Central memory CD4-positive, alpha-beta T cell (primary cell): ENCODE results near the gene IFNA13.

Source experiments
- DNase-seq: peaks from one replicate; pipeline ENCODE4 v3.0.0; 2022

IFNA13 gene

DNA sequence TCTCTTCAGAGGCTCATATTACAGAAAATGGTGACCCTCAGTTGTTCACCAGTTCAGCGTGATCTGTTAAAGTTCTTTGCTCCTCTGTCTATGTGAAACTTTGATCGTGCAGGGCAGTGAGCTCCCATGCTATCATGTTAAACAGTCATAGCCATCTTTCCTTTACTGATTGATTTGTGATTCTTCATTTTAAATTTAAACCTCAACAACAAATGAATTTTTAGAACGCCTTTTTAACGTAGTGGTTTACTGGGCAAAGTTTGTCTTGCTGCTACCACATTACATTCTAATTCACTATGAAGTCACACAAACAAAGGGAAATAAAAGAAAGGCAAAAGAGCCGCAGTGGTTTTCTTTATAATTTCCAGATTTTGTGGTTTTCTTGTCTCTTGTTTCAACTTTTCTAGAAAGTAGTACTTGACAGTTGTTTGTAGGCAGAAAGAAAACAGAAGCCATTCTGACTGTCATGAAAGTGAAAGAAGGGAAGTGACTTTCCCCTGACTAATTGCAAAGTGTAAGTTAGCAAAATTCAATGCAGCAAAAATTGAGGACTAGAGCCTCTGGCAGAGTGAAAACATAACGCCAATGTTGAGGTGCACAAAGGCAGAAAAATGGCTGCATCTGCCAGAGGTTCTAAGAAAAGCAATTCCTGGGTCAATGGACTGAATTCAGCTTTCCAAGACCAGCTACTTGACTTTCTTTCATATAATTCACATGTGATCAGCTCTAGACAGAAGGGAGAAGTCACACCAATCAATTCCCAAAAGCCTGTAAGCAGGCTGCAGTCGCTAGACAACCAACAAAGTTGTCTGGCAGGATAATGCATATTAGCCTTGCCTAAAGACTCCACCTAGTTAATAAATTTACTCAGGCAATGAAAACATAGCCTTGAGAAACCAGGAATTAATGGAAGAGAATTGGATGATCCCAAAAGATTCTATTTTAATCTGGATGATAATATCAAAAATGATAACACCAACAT lies 10.1 kb downstream of the IFNA13 start:
- DNase-seq, result peak; percentile 20

- no peak for DNase-seq
Observed at GRCh38 chr9:21350787-21351186, 17.1 kb downstream of the IFNA13 start, which contains the start of gene IFNA6. TSS of gene IFNA6 (minus strand) at chr9:21350887. CDS start at chr9:21350887, 0 bp downstream.

- DNase-seq, result no peak
Observed at GRCh38 chr9:21348430-21348970, 19.4 kb downstream of the IFNA13 start.

- DNase-seq, result no peak
Observed at GRCh38 chr9:21340735-21341134, 27.1 kb downstream of the IFNA13 start.

- no peak for DNase-seq
Observed at GRCh38 chr9:21336457-21336856, 31.4 kb downstream of the IFNA13 start.

DNA sequence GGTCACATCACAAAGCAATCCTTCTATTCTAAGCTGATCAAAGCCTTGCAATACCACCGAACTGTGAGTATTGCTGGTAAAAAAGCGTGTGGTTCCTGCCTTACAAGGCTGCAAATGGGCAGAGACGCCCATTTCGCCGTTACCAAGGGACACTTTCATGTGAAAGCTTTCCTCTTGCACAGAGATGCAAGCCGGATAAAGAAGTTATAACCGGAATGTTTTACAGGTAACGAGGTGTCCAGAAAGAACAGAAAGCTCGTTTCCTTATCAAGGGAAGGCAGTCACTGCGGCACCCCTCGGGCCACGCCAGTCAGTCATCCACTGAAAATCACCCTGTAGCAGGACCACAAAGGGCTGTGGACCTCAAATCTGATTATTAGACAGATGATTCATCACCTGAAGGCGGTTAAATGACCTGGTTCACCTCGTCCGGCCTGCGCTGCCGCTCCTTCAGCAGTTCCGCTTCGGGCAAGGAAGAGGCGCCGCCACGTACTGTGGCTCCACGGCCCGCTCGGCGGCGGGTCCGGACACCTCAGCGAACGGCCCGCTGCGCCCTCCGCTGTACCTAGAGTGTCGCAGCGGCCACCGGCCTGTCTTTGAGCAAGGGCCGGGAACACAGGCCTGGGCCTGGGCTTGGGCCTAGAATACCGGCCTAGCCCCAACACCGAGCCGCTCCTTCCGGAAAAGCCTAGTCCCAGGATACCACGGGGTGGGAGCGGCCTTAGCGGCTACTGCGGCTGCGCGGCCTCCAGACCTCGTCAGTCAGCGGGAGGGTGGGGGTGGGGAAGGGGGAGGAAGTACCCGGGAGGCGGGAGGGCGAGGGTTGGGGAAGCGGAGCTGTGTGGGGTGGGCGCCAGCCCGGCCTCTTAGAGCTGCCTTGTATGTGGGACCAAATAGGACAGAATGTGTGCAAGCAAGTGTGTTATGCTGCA lies 32.9 kb downstream of the IFNA13 start, which contains the start of gene KLHL9:
TSS of gene KLHL9 (minus strand) at position 704 of the 932 bp plus-strand sequence. CDS start at position 159, 545 bp downstream.
- DNase-seq, result peak; percentile 85

DNA sequence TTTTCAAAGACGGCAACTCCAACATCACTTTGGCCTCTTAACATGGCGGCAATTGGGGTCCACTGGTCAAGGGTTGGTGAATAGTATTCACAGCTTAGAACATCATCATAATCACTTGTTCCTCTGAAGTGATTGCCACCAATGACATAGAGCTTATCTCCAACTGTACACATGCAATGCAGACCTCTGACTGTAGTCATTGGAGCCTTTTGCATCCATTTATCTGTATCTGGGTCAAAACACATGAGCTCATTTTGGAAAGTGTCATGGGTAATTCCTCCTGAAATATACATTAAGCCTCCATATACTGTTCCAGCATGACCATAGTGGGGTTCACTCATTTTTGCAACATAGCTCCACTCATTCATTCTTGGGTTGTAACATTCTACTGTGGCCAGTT lies 34.6 kb downstream of the IFNA13 start:
- no peak for DNase-seq

DNA sequence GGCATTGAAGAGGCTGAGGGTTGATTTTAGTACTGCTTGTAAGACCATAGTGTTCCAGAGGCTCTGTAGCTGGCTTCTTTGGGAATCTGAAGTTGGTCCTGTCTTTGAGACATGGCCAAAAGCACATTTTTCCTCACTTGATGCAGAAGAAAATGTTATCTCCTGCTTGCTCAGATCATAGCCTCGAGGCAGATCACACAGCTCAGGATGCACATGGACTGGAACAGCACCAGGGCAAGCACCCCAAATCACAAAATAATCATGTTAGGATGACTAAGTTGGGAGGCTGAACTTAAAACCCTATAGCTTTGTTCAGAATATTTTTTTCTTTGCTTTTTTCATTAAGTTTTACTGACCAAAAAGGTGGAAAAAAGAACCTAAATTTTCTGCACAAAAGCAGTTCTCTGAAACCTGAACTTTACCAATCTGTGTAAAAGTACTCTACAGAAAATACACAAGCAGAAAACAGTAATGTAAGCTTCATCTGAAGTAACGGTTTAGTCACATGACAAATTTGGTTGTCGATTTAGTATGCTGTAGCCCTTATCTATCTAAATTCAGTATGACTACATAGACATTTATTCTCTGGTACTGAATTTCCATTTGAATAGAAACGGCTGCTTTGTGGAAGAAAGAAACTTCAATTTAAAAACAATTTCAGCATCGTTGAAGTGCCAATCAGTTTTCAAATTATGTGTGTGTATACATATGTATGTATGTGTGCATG lies 36.0 kb downstream of the IFNA13 start:
- DNase-seq, result no peak

DNA sequence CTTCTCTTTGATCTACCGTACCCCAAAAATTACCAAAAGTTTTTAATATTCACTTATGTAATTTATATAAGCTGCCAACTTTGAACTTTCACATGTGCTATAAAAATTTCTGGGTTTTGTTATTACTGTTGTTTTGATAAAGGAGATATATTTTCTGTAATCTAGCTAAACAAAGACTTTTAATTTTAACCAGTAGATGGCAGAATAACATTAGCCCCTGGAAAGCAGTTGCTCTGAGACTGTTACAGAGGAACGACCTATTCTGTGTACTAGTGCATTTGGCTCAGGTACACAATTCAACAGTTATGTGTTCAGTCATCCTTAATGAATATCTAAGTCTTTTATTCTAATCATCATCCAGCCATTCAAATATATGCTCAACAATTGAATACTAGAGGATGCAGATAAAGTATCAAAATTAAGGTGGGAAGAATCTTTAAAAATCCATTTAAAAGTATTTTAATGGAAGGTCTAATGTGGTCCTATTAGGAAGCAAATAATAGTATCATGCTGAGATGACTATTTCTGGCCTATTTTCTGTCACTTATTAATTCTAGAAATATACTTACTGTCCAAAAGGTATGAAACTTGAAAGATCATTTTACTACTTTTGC lies 41.2 kb downstream of the IFNA13 start:
- peak; percentile 56 for DNase-seq

GRCh38 chr9:21324047-21324446 lies 43.8 kb downstream of the IFNA13 start:
- no peak for DNase-seq

- DNase-seq, result no peak
Observed at GRCh38 chr9:21322911-21323461, 44.9 kb downstream of the IFNA13 start.

GRCh38 chr9:21320465-21320864 lies 47.4 kb downstream of the IFNA13 start:
- no peak for DNase-seq

GRCh38 chr9:21317956-21318923 lies 49.6 kb downstream of the IFNA13 start:
- DNase-seq, result peak; percentile 23
